Ascending aorta (tissue), 2 donors: ENCODE data around the gene DIPK1B. TPM values are rescaled to one million over a fixed set of nuclear protein-coding genes. Genes with fewer than 3 reads are reported as not detected.

ENCODE experiments used
- DNase-seq, 2 donors: peaks; one replicate each; pipeline ENCODE4 v3.0.0-alpha.2; 2019; ENCODE audit warnings: low spot score in 2 of 2
- H3K27ac ChIP-seq, 2 donors: fragments of 200-600 bp; sonication (generic); one replicate each; pipeline ENCODE4 v1.5.1; 2016 to 2017; ENCODE audit warnings: mild to moderate bottlenecking in 1 of 2
- H3K27me3 ChIP-seq: fragments of 200-600 bp; sonication (generic); one replicate; pipeline ENCODE4 v1.5.1; 2017
- H3K36me3 ChIP-seq, 2 donors: fragments of 200-600 bp; sonication (generic); one replicate each; pipeline ENCODE4 v1.5.1; 2016
- H3K4me1 ChIP-seq, 2 donors: fragments of 200-600 bp; sonication (generic); one replicate each; pipeline ENCODE4 v1.5.1; 2016 to 2017; ENCODE audit warnings: mild to moderate bottlenecking in 1 of 2
- H3K4me3 ChIP-seq, 2 donors: fragments of 200-600 bp; sonication (generic); one replicate each; pipeline ENCODE4 v1.5.1; 2016 to 2017; ENCODE audit warnings: mild to moderate bottlenecking in 1 of 2
- H3K9me3 ChIP-seq, 2 donors: fragments of 200-600 bp; sonication (generic); one replicate each; pipeline ENCODE4 v1.5.1; 2016
- intact Hi-C: fragments of 100-400 bp; cut with DNase I; formaldehyde crosslinking; loops from one replicate; pipeline ENCODE4 v1.15.1; 2023
- total RNA-seq: library from RNA; depleted of rRNA; stranded (reverse); fragments of >200 nt; gene quantifications from one replicate; pipeline ENCODE4 v1.1.0, GENCODE V29; 2016
- TF ChIP-seq, protein P1 (sequence below), 3 experiments: fragments of 200-600 bp in 2 of 3; fragments of 450-650 bp in 1 of 3; sonication (generic) in 2 of 3; IDR thresholded peaks; one replicate each; pipeline ENCODE4 v1.5.1; 2016 to 2019; ENCODE audit warnings: antibody characterized with exemption in 3 of 3, mild to moderate bottlenecking in 1 of 3, moderate library complexity in 1 of 3

The DIPK1B gene
- total RNA-seq, 1 donor from 2014 or later = 86.2 TPM

DNA sequence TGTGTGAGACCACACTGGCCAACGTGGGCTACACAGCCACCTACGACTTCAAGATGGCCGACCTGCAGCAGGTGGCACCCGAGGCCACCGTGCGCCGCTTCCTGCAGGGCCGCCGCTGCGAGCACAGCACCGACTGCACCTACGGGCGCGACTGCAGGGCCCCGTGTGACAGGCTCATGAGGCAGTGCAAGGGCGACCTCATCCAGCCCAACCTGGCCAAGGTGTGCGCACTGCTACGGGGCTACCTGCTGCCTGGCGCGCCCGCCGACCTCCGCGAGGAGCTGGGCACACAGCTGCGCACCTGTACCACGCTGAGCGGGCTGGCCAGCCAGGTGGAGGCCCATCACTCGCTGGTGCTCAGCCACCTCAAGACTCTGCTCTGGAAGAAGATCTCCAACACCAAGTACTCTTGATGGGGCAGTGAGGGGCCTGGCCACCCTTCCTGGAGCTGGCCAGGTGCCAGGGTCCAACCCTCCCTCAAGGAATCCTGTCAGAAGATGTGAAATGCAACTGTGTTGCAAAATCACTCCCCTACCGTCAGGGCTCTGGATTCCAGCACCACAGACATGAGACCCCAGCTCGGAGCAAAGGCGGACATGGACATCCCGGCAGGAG lies 11.1 kb downstream of the DIPK1B start:
- no peaks in the 10 kb centered on the region for H3K27me3 ChIP-seq
- H3K4me1 ChIP-seq = peaks cover 9 to 14% of the 10 kb centered on the region in 2 donors
- H3K36me3 ChIP-seq = peaks cover 44 to 48% of the 10 kb centered on the region in 2 donors
- H3K9me3 ChIP-seq = no peaks in the 10 kb centered on the region
- no peak for DNase-seq
- H3K27ac ChIP-seq = no peak overlapping the region
- TF ChIP-seq, protein P1, sequence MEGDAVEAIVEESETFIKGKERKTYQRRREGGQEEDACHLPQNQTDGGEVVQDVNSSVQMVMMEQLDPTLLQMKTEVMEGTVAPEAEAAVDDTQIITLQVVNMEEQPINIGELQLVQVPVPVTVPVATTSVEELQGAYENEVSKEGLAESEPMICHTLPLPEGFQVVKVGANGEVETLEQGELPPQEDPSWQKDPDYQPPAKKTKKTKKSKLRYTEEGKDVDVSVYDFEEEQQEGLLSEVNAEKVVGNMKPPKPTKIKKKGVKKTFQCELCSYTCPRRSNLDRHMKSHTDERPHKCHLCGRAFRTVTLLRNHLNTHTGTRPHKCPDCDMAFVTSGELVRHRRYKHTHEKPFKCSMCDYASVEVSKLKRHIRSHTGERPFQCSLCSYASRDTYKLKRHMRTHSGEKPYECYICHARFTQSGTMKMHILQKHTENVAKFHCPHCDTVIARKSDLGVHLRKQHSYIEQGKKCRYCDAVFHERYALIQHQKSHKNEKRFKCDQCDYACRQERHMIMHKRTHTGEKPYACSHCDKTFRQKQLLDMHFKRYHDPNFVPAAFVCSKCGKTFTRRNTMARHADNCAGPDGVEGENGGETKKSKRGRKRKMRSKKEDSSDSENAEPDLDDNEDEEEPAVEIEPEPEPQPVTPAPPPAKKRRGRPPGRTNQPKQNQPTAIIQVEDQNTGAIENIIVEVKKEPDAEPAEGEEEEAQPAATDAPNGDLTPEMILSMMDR (IDR thresholded peaks at IDR 0.05) = no peak
- intact Hi-C loops = no loop called here
- no peak overlapping the region for H3K4me3 ChIP-seq

DNA sequence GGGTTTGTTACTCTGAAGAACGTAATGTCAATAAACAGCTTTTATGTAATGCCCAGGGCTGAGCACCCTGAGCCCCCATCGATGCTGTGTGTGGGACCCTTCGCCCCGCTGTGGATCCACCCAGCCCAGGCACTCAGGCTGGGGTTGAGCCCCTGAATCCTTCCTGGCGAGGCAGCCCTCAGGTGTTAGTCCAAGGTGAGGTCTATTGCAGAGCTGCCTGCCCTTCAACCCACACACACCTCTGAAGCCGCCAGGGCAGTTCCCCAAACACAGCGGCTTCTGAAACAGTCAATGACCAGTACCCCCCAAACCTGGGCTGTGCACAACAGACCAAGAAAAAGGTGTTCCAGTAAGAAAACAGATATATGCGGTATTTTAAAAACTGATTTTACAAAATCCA lies 11.6 kb downstream of the DIPK1B start:
- Histone ChIP-seq H3K4me1 (peaks cover 15 to 18% of the 10 kb centered on the region in 2 donors), H3K36me3 (peaks cover 44 to 48% of the 10 kb centered on the region in 2 donors), H3K27me3 (no peaks in the 10 kb centered on the region), H3K4me3 (no peak overlapping the region), H3K27ac (no peak overlapping the region), H3K9me3 (no peaks in the 10 kb centered on the region)
- intact Hi-C loops = no loop called here
- TF ChIP-seq, protein P1 (IDR thresholded peaks at IDR 0.05) = no peak
- DNase-seq = no peak

DNA sequence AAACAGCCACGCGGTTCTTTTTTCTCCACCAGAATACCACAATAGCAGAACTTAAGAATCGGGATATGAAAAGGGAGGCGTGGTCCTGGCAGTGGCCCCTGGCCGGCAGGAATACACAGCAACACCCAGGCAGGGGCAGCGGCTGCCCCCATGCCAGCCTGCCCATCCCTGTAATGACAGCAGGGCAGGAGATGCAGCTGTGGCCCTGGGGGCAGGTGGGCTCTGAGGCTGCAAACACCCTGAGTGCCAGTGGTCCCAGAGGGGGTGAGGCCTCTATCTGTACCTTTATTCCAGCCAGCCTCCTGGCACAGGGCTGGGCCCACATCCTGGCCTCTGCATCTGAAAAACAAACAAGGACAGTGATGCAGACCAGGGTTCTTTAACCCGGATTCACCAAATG lies 12.4 kb downstream of the DIPK1B start:
- Histone ChIP-seq H3K36me3 (peaks cover 44 to 48% of the 10 kb centered on the region in 2 donors), H3K27ac (no peak overlapping the region), H3K9me3 (no peaks in the 10 kb centered on the region), H3K4me3 (no peak overlapping the region), H3K27me3 (no peaks in the 10 kb centered on the region), H3K4me1 (peaks cover 16 to 18% of the 10 kb centered on the region in 2 donors)
- intact Hi-C loops = loop anchor here (5.0 kb wide), 2 partner anchors 37 to 242 kb away; partner anchors contain the start of genes AGPAT2 and SEC16A
- TF ChIP-seq, protein P1 (IDR thresholded peaks at IDR 0.05) = no peak
- DNase-seq = no peak

- Histone ChIP-seq H3K27ac (no peak overlapping the region), H3K27me3 (no peaks in the 10 kb centered on the region), H3K36me3 (peaks cover 44 to 48% of the 10 kb centered on the region in 2 donors), H3K4me1 (peaks cover 16 to 18% of the 10 kb centered on the region in 2 donors), H3K9me3 (no peaks in the 10 kb centered on the region), H3K4me3 (peak overlapping the region in 1 of 2 donors; percentile 81)
- intact Hi-C loops = loop anchor here (5.0 kb wide), 2 partner anchors 38 to 243 kb away; partner anchors contain the start of genes AGPAT2 and SEC16A
- DNase-seq = no peak
- TF ChIP-seq, protein P1 (IDR thresholded peaks at IDR 0.05) = no peak
Measured at GRCh38 chr9:136725612-136726011, 13.2 kb downstream of the DIPK1B start.

- Histone ChIP-seq H3K9me3 (no peaks in the 10 kb centered on the region), H3K27me3 (no peaks in the 10 kb centered on the region), H3K27ac (no peak overlapping the region), H3K36me3 (peaks cover 44 to 48% of the 10 kb centered on the region in 2 donors), H3K4me3 (peak overlapping the region; percentile 74 to 81), H3K4me1 (peaks cover 16 to 18% of the 10 kb centered on the region in 2 donors)
- no peak for DNase-seq
- TF ChIP-seq, protein P1 (IDR thresholded peaks at IDR 0.05) = no peak
- intact Hi-C loops = loop anchor here (5.0 kb wide), 2 partner anchors 39 to 244 kb away; partner anchors contain the start of genes AGPAT2 and SEC16A
Measured at GRCh38 chr9:136726118-136726517, 13.7 kb downstream of the DIPK1B start.
